Measurements from ENCODE around the gene OR52E4. TPM values are rescaled to one million over a fixed set of nuclear protein-coding genes. Genes with fewer than 3 reads are reported as not detected.

Gene OR52E4
- total and polyA plus RNA-seq, 2 of the 13 experiments (the other 11 are each of a cell fraction or from before 2014, with no cell fraction given), result not detected

- TF ChIP-seq, protein P1, sequence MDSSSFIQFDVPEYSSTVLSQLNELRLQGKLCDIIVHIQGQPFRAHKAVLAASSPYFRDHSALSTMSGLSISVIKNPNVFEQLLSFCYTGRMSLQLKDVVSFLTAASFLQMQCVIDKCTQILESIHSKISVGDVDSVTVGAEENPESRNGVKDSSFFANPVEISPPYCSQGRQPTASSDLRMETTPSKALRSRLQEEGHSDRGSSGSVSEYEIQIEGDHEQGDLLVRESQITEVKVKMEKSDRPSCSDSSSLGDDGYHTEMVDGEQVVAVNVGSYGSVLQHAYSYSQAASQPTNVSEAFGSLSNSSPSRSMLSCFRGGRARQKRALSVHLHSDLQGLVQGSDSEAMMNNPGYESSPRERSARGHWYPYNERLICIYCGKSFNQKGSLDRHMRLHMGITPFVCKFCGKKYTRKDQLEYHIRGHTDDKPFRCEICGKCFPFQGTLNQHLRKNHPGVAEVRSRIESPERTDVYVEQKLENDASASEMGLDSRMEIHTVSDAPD (CRISPR knock-in tag; IDR thresholded peaks at IDR 0.05), result no peak
- TF ChIP-seq ZNF224 (CRISPR knock-in tag; IDR thresholded peaks at IDR 0.05), result no peak
- no peak for TF ChIP-seq HNRNPL (IDR thresholded peaks at IDR 0.05; ENCODE audit: low read depth, low read length)
- no peak for TF ChIP-seq DPF2 (CRISPR knock-in tag; IDR thresholded peaks at IDR 0.05; ENCODE audit: borderline replicate concordance, low read depth)
- TF ChIP-seq ZNF792 (CRISPR knock-in tag; IDR thresholded peaks at IDR 0.05), result no peak
- TF ChIP-seq, protein P2, sequence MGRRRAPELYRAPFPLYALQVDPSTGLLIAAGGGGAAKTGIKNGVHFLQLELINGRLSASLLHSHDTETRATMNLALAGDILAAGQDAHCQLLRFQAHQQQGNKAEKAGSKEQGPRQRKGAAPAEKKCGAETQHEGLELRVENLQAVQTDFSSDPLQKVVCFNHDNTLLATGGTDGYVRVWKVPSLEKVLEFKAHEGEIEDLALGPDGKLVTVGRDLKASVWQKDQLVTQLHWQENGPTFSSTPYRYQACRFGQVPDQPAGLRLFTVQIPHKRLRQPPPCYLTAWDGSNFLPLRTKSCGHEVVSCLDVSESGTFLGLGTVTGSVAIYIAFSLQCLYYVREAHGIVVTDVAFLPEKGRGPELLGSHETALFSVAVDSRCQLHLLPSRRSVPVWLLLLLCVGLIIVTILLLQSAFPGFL (CRISPR knock-in tag; IDR thresholded peaks at IDR 0.05), result no peak
These were observed 22.8 kb upstream of the OR52E4 start, which contains the start of gene OR52E8 (continued) for GRCh38 chr11:5857590-5857989.

DNA sequence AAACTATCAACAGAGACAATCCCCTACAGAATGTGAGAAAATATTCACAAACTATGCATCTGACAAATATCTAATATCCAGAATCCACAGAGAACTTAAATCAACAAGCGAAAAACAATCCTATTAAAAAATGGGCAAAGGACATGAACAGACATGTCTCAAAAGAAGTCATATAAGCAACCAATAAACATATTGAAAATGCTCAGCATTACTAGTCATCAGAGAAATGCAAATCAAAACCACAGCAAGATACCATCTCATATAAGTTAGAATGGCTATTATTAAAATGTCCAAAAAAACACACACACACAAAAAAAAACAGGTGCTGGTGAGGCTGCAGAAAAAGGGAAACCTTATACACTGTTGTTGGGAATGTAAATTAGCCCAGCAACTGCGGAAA, 14.6 kb upstream of the OR52E4 start:
- Histone ChIP-seq H3K79me2 (ENCODE audit: insufficient read depth, low read length) (no peaks in the 10 kb centered on the region), H3K27ac (ENCODE audit: extremely low read length, insufficient read depth, low read length) (no peak overlapping the region), H3K27me3 (ENCODE audit: control insufficient read depth in 1 of 2, insufficient read depth in 2 of 2, low read length in 2 of 2) (no peaks in the 10 kb centered on the region), H3K9me3 (ENCODE audit: low read length) (no peaks in the 10 kb centered on the region), H2AFZ (ENCODE audit: low read length) (no peak overlapping the region), H3K4me2 (ENCODE audit: low read depth, low read length) (no peak overlapping the region), H4K20me1 (ENCODE audit: insufficient read depth, low read length) (no peaks in the 10 kb centered on the region), H3K4me1 (ENCODE audit: insufficient read depth, low read length) (no peaks in the 10 kb centered on the region), H3K4me3 (replicated peaks in 1 of 3; ENCODE audit: insufficient read depth in 1 of 3, low read depth in 2 of 3, low read length in 3 of 3) (no peak overlapping the region), H3K9ac (ENCODE audit: insufficient read depth, low read depth, low read length) (no peak overlapping the region), H3K36me3 (replicated peaks in 1 of 2; ENCODE audit: control insufficient read depth in 1 of 2, insufficient read depth in 2 of 2, low read length in 2 of 2) (no peaks in the 10 kb centered on the region)
- ChIA-PET POLR2A (no interaction called here), CTCF (ENCODE audit: low intra/inter-chr PET ratio, low total read pairs) (no interaction called here)
- in situ Hi-C loops (cut with HindIII; ENCODE audit: extremely low pct_ligation_motif_present, low pct_unique_long_range_greater_than_20kb), result no loop called here
- intact Hi-C loops (cut with micrococcal nuclease; ENCODE audit: unreplicated experiment), result no loop called here
- DNase-seq (ENCODE audit: low spot score) (no peak), FAIRE-seq (no peak), ATAC-seq (no peak)
- 7% methylated on average over 2 of the region's 2 CpGs for WGBS (ENCODE audit: low lambda C conversion rate)
- no peak for TF ChIP-seq FIP1L1 (IDR thresholded peaks at IDR 0.05; ENCODE audit: borderline replicate concordance, insufficient read depth, low read depth, low read length)
- TF ChIP-seq ZNF788 (CRISPR knock-in tag; IDR thresholded peaks at IDR 0.05; ENCODE audit: borderline replicate concordance), result no peak
- TF ChIP-seq ZMYM2 (CRISPR knock-in tag; IDR thresholded peaks at IDR 0.05), result no peak
- no peak for TF ChIP-seq TRIM22 (IDR thresholded peaks at IDR 0.05)
- no peak for TF ChIP-seq HMG20B (CRISPR knock-in tag; conservative IDR thresholded peaks at IDR 0.05)
- TF ChIP-seq, protein P3, sequence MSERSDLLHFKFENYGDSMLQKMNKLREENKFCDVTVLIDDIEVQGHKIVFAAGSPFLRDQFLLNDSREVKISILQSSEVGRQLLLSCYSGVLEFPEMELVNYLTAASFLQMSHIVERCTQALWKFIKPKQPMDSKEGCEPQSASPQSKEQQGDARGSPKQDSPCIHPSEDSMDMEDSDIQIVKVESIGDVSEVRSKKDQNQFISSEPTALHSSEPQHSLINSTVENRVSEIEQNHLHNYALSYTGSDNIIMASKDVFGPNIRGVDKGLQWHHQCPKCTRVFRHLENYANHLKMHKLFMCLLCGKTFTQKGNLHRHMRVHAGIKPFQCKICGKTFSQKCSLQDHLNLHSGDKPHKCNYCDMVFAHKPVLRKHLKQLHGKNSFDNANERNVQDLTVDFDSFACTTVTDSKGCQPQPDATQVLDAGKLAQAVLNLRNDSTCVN (CRISPR knock-in tag; IDR thresholded peaks at IDR 0.05; ENCODE audit: borderline replicate concordance), result no peak
- no peak for TF ChIP-seq ZNF343 (CRISPR knock-in tag; IDR thresholded peaks at IDR 0.05)
- no peak for TF ChIP-seq ZNF713 (CRISPR knock-in tag; IDR thresholded peaks at IDR 0.05)
- no peak for TF ChIP-seq TGIF2 (CRISPR knock-in tag; IDR thresholded peaks at IDR 0.05)
- TF ChIP-seq XRCC5 (optimal IDR thresholded peaks at IDR 0.05; ENCODE audit: low read length), result no peak
- TF ChIP-seq ZSCAN31 (CRISPR knock-in tag; IDR thresholded peaks at IDR 0.05; ENCODE audit: low read depth), result no peak
- no TSS peak for BruUV-seq (replicated peaks)

Measured in HepG2 (cell line).